ENCODE measurements around the gene VPS4A. TPM values are rescaled to one million over a fixed set of nuclear protein-coding genes. Genes with fewer than 3 reads are reported as not detected.
A peak's percentile ranks its signal among the peaks of the same experiment; 100 is the strongest.

Gene VPS4A
- total RNA-seq, 4 donors from 2014 or later: 41.9 to 46.5 (median 43.6) TPM

DNA sequence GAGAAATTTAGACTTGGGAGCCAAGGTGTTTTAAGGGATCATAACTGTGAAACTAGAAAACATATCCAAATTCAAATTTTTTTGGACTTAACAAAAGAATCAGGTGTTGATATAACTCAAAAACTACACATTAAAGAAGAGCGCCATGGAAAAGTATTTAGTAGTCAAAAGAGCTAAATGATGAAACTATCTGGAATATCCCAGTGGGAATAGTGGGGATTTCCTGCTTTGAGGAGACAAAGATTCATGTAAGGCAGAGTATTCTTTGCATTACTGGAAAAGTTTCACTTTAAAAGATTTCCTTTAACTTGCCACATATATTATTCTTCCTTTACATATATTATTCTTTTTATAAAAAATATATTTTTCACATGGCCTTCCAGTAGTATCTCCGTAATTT lies 40.3 kb upstream of the VPS4A start:
- H3K4me1 ChIP-seq: peaks cover 1 to 33% (median 11%) of the 10 kb centered on the region in 4 donors
- no peaks in the 10 kb centered on the region for H3K9me3 ChIP-seq
- peaks cover 0 to 36% (median 0%) of the 10 kb centered on the region in 4 donors for H3K36me3 ChIP-seq
- H3K4me3 ChIP-seq: no peak overlapping the region
- no peak overlapping the region for H3K27ac ChIP-seq (replicated peaks in 1 of 4)
- WGBS: 81% methylated on average over 2 of the region's 2 CpGs
- no peak for DNase-seq (ENCODE audit: extremely low spot score)
- TF ChIP-seq POLR2A (IDR thresholded peaks at IDR 0.05; ENCODE audit: low read depth) (no peak), POLR2AphosphoS5 (IDR thresholded peaks at IDR 0.05) (no peak)
- TF ChIP-seq, protein P1, sequence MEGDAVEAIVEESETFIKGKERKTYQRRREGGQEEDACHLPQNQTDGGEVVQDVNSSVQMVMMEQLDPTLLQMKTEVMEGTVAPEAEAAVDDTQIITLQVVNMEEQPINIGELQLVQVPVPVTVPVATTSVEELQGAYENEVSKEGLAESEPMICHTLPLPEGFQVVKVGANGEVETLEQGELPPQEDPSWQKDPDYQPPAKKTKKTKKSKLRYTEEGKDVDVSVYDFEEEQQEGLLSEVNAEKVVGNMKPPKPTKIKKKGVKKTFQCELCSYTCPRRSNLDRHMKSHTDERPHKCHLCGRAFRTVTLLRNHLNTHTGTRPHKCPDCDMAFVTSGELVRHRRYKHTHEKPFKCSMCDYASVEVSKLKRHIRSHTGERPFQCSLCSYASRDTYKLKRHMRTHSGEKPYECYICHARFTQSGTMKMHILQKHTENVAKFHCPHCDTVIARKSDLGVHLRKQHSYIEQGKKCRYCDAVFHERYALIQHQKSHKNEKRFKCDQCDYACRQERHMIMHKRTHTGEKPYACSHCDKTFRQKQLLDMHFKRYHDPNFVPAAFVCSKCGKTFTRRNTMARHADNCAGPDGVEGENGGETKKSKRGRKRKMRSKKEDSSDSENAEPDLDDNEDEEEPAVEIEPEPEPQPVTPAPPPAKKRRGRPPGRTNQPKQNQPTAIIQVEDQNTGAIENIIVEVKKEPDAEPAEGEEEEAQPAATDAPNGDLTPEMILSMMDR (IDR thresholded peaks at IDR 0.05): no peak
- H3K27me3 ChIP-seq: no peaks in the 10 kb centered on the region
- intact Hi-C loops (cut with DNase I): loop anchor here (10.0 kb wide), 1 partner anchor 96 kb away; no protein-coding TSS in a partner anchor

DNA sequence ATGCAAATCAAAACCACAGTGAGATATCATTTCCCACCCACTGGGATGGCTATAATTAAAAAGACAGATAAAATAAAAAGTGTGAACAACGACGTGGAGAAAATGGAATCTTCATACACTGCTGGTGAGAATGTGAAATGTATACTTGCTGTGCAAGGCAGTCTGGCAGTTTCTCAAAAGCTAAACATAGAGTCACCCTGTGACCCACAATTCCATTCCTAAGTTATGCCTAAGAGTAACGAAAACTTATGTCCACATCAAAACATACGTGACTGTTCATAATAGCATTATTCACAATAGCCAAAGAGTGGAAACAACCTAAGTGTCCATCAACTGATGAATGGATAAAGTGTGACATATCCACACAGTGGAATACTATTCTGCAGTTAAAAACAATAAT lies 38.1 kb upstream of the VPS4A start:
- Histone ChIP-seq H3K4me1 (peaks cover 3 to 54% (median 33%) of the 10 kb centered on the region in 4 donors), H3K27me3 (no peaks in the 10 kb centered on the region), H3K4me3 (no peak overlapping the region), H3K9me3 (no peaks in the 10 kb centered on the region), H3K27ac (replicated peaks in 1 of 4) (no peak overlapping the region), H3K36me3 (peaks cover 0 to 36% (median 0%) of the 10 kb centered on the region in 4 donors)
- no peak for TF ChIP-seq EP300 (IDR thresholded peaks at IDR 0.05)
- TF ChIP-seq, protein P1 (IDR thresholded peaks at IDR 0.05): no peak
- no peak for TF ChIP-seq POLR2A (IDR thresholded peaks at IDR 0.05; ENCODE audit: low read depth)
- no peak for TF ChIP-seq POLR2AphosphoS5 (IDR thresholded peaks at IDR 0.05)
- 43% methylated on average over 4 of the region's 4 CpGs for WGBS
- intact Hi-C loops (cut with DNase I): loop anchor here (10.0 kb wide), 1 partner anchor 98 kb away; no protein-coding TSS in a partner anchor
- DNase-seq (ENCODE audit: extremely low spot score): no peak

DNA sequence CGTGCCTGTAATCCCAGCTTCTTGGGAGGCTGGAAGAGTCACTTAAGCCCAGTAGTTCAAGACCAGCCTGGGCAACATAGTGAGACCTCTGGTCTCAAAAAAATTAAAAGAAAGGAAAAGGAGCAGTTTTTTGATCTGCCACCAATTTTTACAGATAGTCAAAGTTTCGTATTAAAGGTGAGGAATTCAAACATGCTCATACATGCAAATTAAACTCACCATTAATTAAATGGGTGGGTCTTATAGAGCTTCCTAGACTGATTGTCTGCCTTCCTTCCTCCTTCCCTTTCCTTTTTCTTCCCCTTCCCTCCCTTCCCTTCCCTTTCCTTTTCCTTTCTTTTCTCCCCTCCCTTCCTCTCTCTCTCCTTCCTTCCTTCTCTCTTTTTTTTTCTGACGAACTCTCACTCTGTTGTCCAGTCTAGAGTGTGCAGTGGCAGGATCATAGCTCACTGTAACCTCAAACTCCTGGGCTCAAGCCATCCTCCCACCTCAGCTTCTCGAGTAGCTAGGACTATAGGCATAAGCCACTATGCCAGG lies 36.4 kb upstream of the VPS4A start:
- TF ChIP-seq POLR2A (IDR thresholded peaks at IDR 0.05; ENCODE audit: low read depth) (no peak), POLR2AphosphoS5 (IDR thresholded peaks at IDR 0.05) (no peak), EP300 (IDR thresholded peaks at IDR 0.05) (no peak)
- TF ChIP-seq, protein P1 (IDR thresholded peaks at IDR 0.05): no peak
- 80% methylated on average over 4 of the region's 4 CpGs for WGBS
- Histone ChIP-seq H3K27me3 (no peaks in the 10 kb centered on the region), H3K4me3 (no peak overlapping the region), H3K27ac (replicated peaks in 1 of 4) (peak overlapping the region; percentile 51 to 68 (median 52)), H3K4me1 (peaks cover 3 to 55% (median 34%) of the 10 kb centered on the region in 4 donors), H3K36me3 (peaks cover 0 to 36% (median 0%) of the 10 kb centered on the region in 4 donors), H3K9me3 (no peaks in the 10 kb centered on the region)
- no peak for DNase-seq (ENCODE audit: extremely low spot score)
- intact Hi-C loops (cut with DNase I): loop anchor here (10.0 kb wide), 1 partner anchor 100 kb away; no protein-coding TSS in a partner anchor

DNA sequence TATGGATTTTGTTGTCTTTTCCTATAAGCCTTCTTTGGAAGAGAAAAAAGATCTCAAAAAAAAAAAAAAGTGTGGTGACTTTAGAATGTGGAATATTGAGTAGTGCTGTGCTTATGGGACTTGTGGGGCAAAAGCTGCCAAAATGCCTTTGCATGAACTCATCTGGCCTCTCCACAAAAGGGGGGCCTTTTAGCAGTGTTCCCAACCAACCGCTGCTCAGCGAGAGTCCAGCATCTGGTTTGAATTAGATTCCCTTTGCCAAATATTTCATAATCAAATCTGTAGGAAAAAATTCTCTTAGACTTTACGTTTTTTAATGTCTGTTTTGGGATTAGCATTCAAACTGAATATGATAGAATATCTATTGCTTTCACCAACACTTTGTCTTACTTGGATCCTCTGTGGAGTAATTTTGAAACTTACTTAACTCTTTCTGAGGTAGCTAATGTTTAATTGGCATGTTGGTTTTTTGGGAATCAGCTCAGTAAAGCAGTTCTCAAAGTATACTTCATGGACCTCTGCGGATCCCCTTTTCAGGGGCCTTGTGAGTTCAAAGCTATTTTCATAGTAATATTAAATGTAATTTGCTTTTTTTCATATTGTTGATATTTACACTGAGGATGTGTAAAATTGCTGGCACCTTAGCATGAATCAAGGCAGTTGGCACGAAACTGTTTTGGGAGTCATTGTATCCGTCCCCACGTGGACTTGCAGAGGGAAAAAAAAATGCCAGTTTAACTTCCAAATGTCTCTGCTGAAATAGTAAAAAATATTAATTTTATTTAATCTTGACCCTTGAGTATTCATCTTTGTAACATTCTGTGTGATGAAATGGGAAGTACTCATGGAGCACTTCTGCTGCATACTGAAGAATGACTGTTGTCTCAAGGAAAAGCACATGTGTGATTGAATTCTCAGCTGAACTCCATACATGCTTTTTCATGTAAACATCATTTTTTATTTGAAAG lies 34.7 kb upstream of the VPS4A start:
- intact Hi-C loops (cut with DNase I): loop anchor here (10.0 kb wide), 1 partner anchor 102 kb away; no protein-coding TSS in a partner anchor
- Histone ChIP-seq H3K27me3 (no peaks in the 10 kb centered on the region), H3K27ac (replicated peaks in 1 of 4) (peak overlapping the region; percentile 51 to 73 (median 60)), H3K9me3 (no peaks in the 10 kb centered on the region), H3K36me3 (peaks cover 0 to 20% (median 0%) of the 10 kb centered on the region in 4 donors), H3K4me3 (peak overlapping the region in 1 of 4 donors; percentile 17), H3K4me1 (peaks cover 3 to 49% (median 34%) of the 10 kb centered on the region in 4 donors)
- peak; percentile 92 for DNase-seq (ENCODE audit: extremely low spot score)
- 24% methylated on average over 7 of the region's 7 CpGs for WGBS
- TF ChIP-seq EP300 (IDR thresholded peaks at IDR 0.05): no peak
- TF ChIP-seq POLR2A (IDR thresholded peaks at IDR 0.05; ENCODE audit: low read depth): no peak
- TF ChIP-seq, protein P1 (IDR thresholded peaks at IDR 0.05): no peak
- TF ChIP-seq POLR2AphosphoS5 (IDR thresholded peaks at IDR 0.05): peak; percentile 45 to 64

Data from esophagus muscularis mucosa (tissue), 4 donors.